Hepatocyte (in vitro differentiated cells): Measurements from ENCODE around the gene C6orf141.

ENCODE experiments used
- EZH2 ChIP-seq: fragments of 200-600 bp; sonication (generic); IDR thresholded peaks from 2 replicates; pipeline ENCODE4 v1.6.1; 2016; ENCODE audit warnings: antibody characterized with exemption, mild to moderate bottlenecking, borderline replicate concordance
- TF ChIP-seq, protein P1 (sequence below): fragments of 200-600 bp; sonication (generic); IDR thresholded peaks from 2 replicates; pipeline ENCODE4 v1.5.1; 2016; ENCODE audit warnings: antibody characterized with exemption, mild to moderate bottlenecking; ENCODE audit not compliant: poor library complexity

- TF ChIP-seq, protein P1, sequence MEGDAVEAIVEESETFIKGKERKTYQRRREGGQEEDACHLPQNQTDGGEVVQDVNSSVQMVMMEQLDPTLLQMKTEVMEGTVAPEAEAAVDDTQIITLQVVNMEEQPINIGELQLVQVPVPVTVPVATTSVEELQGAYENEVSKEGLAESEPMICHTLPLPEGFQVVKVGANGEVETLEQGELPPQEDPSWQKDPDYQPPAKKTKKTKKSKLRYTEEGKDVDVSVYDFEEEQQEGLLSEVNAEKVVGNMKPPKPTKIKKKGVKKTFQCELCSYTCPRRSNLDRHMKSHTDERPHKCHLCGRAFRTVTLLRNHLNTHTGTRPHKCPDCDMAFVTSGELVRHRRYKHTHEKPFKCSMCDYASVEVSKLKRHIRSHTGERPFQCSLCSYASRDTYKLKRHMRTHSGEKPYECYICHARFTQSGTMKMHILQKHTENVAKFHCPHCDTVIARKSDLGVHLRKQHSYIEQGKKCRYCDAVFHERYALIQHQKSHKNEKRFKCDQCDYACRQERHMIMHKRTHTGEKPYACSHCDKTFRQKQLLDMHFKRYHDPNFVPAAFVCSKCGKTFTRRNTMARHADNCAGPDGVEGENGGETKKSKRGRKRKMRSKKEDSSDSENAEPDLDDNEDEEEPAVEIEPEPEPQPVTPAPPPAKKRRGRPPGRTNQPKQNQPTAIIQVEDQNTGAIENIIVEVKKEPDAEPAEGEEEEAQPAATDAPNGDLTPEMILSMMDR, result no peak
- TF ChIP-seq EZH2, result no peak
Measured at GRCh38 chr6:49528571-49528970, 21.9 kb upstream of the C6orf141 start.
